SK-N-SH (cell line): ENCODE data around the gene BAHCC1. TPM values are rescaled to one million over a fixed set of nuclear protein-coding genes. Genes with fewer than 3 reads are reported as not detected.
A peak's percentile ranks its signal among the peaks of the same experiment; 100 is the strongest.

Source experiments
- CTCF ChIA-PET: fragments of 300-600, 350-600 bp; formaldehyde crosslinking; extraction: SDS; loops from one replicate; lab custom pipeline; 2021; lab: Yijun Ruan, JAX
- POLR2A ChIA-PET: fragments of 350-600 bp; sonication (Branson Sonifier 250); formaldehyde crosslinking; extraction: SDS; loops from one replicate; lab custom pipeline; 2020; ENCODE audit warnings: antibody characterized with exemption, inconsistent platforms; lab: Yijun Ruan, JAX
- DNase-seq: peaks from one replicate; pipeline ENCODE4 v3.0.0; 2012
- H2AFZ ChIP-seq: fragments of 200-600 bp; sonication (generic); 2 replicates; pipeline ENCODE4 v1.8.1; 2016; ENCODE audit warnings: antibody characterized with exemption, mild to moderate bottlenecking, low read depth
- H3F3A ChIP-seq: fragments of 200-600 bp; sonication (generic); replicated peaks from 2 replicates; pipeline ENCODE3; 2016; ENCODE audit warnings: antibody characterized with exemption, mild to moderate bottlenecking; ENCODE audit not compliant: insufficient read depth
- H3K27ac ChIP-seq, 2 experiments: fragments of 200-500 bp in 1 of 2; fragments of 200-600 bp in 1 of 2; sonication (Bioruptor generic) in 1 of 2; sonication (generic), shearing (Covaris generic) in 1 of 2; 2 replicates each; pipeline versions ENCODE4 v1.5.1 to v1.6.1; 2014 to 2016; ENCODE audit warnings: low read depth in 2 of 2, inconsistent platforms in 1 of 2, low read length in 1 of 2, mild to moderate bottlenecking in 1 of 2, mixed read lengths in 1 of 2
- H3K27me3 ChIP-seq: fragments of 200-600 bp; sonication (generic), shearing (Covaris generic); 2 replicates; pipeline ENCODE4 v1.6.1; 2016; ENCODE audit warnings: mixed run types; ENCODE audit not compliant: insufficient read depth
- H3K36me3 ChIP-seq, 2 experiments: fragments of 200-500 bp in 1 of 2; fragments of 200-600 bp in 1 of 2; sonication (Bioruptor generic) in 1 of 2; sonication (generic) in 1 of 2; replicated peaks in 1 of 2; 2 replicates each; pipeline versions ENCODE3 to v1.5.1; 2014 to 2016; ENCODE audit warnings: low read length in 1 of 2, mild to moderate bottlenecking in 1 of 2; ENCODE audit not compliant: insufficient read depth in 2 of 2, control insufficient read depth in 1 of 2
- H3K4me1 ChIP-seq, 2 experiments: fragments of 200-500 bp in 1 of 2; fragments of 200-600 bp in 1 of 2; sonication (Bioruptor generic) in 1 of 2; sonication (generic), shearing (Covaris generic) in 1 of 2; 2 replicates each; pipeline versions ENCODE4 v1.5.1 to v1.6.1; 2014 to 2016; ENCODE audit warnings: low read depth in 1 of 2, low read length in 1 of 2, mixed run types in 1 of 2; ENCODE audit not compliant: insufficient read depth in 2 of 2, control insufficient read depth in 1 of 2
- H3K4me2 ChIP-seq: fragments of 200-600 bp; sonication (generic), shearing (Covaris generic); 2 replicates; pipeline ENCODE4 v1.6.1; 2017; ENCODE audit warnings: mixed run types
- H3K4me3 ChIP-seq, 2 experiments: fragments of 200-500 bp in 1 of 2; fragments of 200-600 bp in 1 of 2; sonication (Bioruptor generic) in 1 of 2; sonication (generic), shearing (Covaris generic) in 1 of 2; 2 replicates each; pipeline versions ENCODE4 v1.5.1 to v1.8.1; 2014 to 2016; ENCODE audit warnings: low read depth in 2 of 2, inconsistent platforms in 1 of 2, low read length in 1 of 2, mild to moderate bottlenecking in 1 of 2, mixed read lengths in 1 of 2, moderate library complexity in 1 of 2
- H3K79me2 ChIP-seq: fragments of 200-600 bp; sonication (generic); 2 replicates; pipeline ENCODE4 v1.8.1; 2017; ENCODE audit warnings: mild to moderate bottlenecking; ENCODE audit not compliant: insufficient read depth
- H3K9ac ChIP-seq: fragments of 200-600 bp; sonication (generic); 2 replicates; pipeline ENCODE4 v1.6.1; 2017; ENCODE audit warnings: mixed run types
- H3K9me2 ChIP-seq: fragments of 200-600 bp; sonication (generic); 2 replicates; pipeline ENCODE4 v1.6.1; 2017; ENCODE audit warnings: mixed run types
- H3K9me3 ChIP-seq: fragments of 200-600 bp; sonication (generic); 2 replicates; pipeline ENCODE4 v1.6.1; 2017; ENCODE audit warnings: mixed run types, mild to moderate bottlenecking, moderate library complexity
- H4K20me1 ChIP-seq: fragments of 200-600 bp; sonication (generic); 2 replicates; pipeline ENCODE4 v1.6.1; 2017; ENCODE audit warnings: mild to moderate bottlenecking, mixed run types; ENCODE audit not compliant: insufficient read depth
- CHD2 ChIP-seq: fragments of 150-350 bp; IDR thresholded peaks from 2 replicates; pipeline ENCODE4 v1.6.1; 2018; ENCODE audit warnings: low read length; ENCODE audit not compliant: partially characterized antibody
- FOSL2 ChIP-seq: IDR thresholded peaks from 2 replicates; pipeline ENCODE4 v1.4.0; 2012; ENCODE audit warnings: low read depth, mild to moderate bottlenecking, moderate library complexity, borderline replicate concordance
- FOXJ3 ChIP-seq: sonication (generic); formaldehyde crosslinking; IDR thresholded peaks from 2 replicates; pipeline ENCODE4 v1.5.1; 2020; ENCODE audit warnings: mild to moderate bottlenecking, missing genetic modification reagents
- GABPA ChIP-seq: IDR thresholded peaks from 2 replicates; pipeline ENCODE4 v1.4.0; 2012; ENCODE audit warnings: low read depth, mild to moderate bottlenecking
- MEF2A ChIP-seq: IDR thresholded peaks from 2 replicates; pipeline ENCODE4 v1.4.0; 2012; ENCODE audit warnings: low read depth, borderline replicate concordance
- MXI1 ChIP-seq: IDR thresholded peaks from 2 replicates; pipeline ENCODE4 v1.6.1; 2012; ENCODE audit warnings: mild to moderate bottlenecking, low read depth, low read length, improper control_type of control experiment
- NFIC ChIP-seq: IDR thresholded peaks from 2 replicates; pipeline ENCODE4 v1.4.0; 2012; ENCODE audit warnings: borderline replicate concordance
- POLR2AphosphoS5 ChIP-seq: IDR thresholded peaks from 2 replicates; pipeline ENCODE4 v1.6.1; 2012; ENCODE audit warnings: low read depth, low read length
- RAD21 ChIP-seq: IDR thresholded peaks from 2 replicates; pipeline ENCODE4 v1.6.1; 2012; ENCODE audit warnings: mild to moderate bottlenecking, low read length
- RCOR1 ChIP-seq: fragments of 150-350 bp; IDR thresholded peaks from 2 replicates; pipeline ENCODE4 v1.6.1; 2017; ENCODE audit warnings: antibody characterized with exemption, low read length
- RFX5 ChIP-seq: IDR thresholded peaks from 2 replicates; pipeline ENCODE4 v1.6.1; 2012; ENCODE audit warnings: mild to moderate bottlenecking, improper control_type of control experiment, low read length
- RXRA ChIP-seq: IDR thresholded peaks from 2 replicates; pipeline ENCODE4 v1.4.0; 2012; ENCODE audit warnings: low read depth, mild to moderate bottlenecking, borderline replicate concordance
- TCF12 ChIP-seq: IDR thresholded peaks from 2 replicates; pipeline ENCODE4 v1.4.0; 2012
- TEAD4 ChIP-seq: IDR thresholded peaks from 2 replicates; pipeline ENCODE4 v1.4.0; 2012; ENCODE audit warnings: mild to moderate bottlenecking, borderline replicate concordance; ENCODE audit not compliant: insufficient read depth
- YY1 ChIP-seq: IDR thresholded peaks from 2 replicates; pipeline ENCODE4 v1.4.0; 2012; ENCODE audit warnings: low read depth, mild to moderate bottlenecking
- WGBS: methylation state at CpG from one replicate; pipeline ENCODE4 v1.1.6; 2017; ENCODE audit warnings: low lambda C conversion rate; 5-methylcytosine and 5-hydroxymethylcytosine counted together
- polyA plus RNA-seq, 3 experiments: library from polyadenylated mRNA; depleted of rRNA; stranded (reverse); fragments of >200 nt; gene quantifications; 2 replicates each; pipeline ENCODE4 v1.2.3, GENCODE V29; 2012
- TF ChIP-seq, protein P1 (sequence below): fragments of 150-350 bp; IDR thresholded peaks from 2 replicates; pipeline ENCODE4 v1.6.1; 2017; ENCODE audit warnings: antibody characterized with exemption, low read length, low read depth, borderline replicate concordance
- TF ChIP-seq, protein P2 (sequence below): IDR thresholded peaks from 2 replicates; pipeline ENCODE4 v1.4.0; 2012; ENCODE audit warnings: low read depth, borderline replicate concordance
- TF ChIP-seq, protein P3 (sequence below): IDR thresholded peaks from 2 replicates; pipeline ENCODE4 v1.4.0; 2012; ENCODE audit warnings: low read depth
- TF ChIP-seq, protein P4 (sequence below): IDR thresholded peaks from 2 replicates; pipeline ENCODE4; 2012

Gene BAHCC1
- polyA plus RNA-seq, 1 of the 3 experiments (the other 2 are of a cell fraction): 6.4 TPM

DNA sequence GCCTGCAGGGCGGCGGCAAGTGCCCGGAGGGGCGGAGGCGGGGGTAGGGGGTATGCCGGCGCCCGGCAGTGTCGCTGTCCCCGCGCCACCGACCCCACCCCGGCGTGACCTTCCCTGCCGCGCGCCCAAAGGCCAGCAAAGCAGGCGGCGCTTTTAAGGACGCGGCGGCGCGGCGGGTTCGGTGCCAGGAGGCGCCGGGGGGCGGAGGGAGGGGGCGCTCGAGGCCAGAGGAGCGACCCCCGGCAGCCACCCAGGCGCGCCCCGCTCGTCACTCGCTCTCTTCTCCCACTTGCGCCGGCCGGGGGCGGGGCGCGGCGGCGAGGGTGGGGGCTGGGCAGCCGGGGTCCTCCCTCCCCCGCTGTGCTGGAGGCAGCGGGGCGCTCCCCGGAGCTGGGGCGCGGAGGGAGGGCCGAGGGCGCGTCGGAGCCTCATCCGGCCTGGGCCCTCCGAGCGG lies 8.6 kb upstream of the BAHCC1 start (continued):
- TF ChIP-seq, protein P1, sequence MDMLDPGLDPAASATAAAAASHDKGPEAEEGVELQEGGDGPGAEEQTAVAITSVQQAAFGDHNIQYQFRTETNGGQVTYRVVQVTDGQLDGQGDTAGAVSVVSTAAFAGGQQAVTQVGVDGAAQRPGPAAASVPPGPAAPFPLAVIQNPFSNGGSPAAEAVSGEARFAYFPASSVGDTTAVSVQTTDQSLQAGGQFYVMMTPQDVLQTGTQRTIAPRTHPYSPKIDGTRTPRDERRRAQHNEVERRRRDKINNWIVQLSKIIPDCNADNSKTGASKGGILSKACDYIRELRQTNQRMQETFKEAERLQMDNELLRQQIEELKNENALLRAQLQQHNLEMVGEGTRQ: no peak
- no peak for TF ChIP-seq RAD21
- no peak for TF ChIP-seq FOXJ3 (CRISPR knock-in tag)
- no peak for TF ChIP-seq YY1
- TF ChIP-seq MXI1: no peak
- TF ChIP-seq, protein P2, sequence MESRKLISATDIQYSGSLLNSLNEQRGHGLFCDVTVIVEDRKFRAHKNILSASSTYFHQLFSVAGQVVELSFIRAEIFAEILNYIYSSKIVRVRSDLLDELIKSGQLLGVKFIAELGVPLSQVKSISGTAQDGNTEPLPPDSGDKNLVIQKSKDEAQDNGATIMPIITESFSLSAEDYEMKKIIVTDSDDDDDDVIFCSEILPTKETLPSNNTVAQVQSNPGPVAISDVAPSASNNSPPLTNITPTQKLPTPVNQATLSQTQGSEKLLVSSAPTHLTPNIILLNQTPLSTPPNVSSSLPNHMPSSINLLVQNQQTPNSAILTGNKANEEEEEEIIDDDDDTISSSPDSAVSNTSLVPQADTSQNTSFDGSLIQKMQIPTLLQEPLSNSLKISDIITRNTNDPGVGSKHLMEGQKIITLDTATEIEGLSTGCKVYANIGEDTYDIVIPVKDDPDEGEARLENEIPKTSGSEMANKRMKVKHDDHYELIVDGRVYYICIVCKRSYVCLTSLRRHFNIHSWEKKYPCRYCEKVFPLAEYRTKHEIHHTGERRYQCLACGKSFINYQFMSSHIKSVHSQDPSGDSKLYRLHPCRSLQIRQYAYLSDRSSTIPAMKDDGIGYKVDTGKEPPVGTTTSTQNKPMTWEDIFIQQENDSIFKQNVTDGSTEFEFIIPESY: no peak

DNA sequence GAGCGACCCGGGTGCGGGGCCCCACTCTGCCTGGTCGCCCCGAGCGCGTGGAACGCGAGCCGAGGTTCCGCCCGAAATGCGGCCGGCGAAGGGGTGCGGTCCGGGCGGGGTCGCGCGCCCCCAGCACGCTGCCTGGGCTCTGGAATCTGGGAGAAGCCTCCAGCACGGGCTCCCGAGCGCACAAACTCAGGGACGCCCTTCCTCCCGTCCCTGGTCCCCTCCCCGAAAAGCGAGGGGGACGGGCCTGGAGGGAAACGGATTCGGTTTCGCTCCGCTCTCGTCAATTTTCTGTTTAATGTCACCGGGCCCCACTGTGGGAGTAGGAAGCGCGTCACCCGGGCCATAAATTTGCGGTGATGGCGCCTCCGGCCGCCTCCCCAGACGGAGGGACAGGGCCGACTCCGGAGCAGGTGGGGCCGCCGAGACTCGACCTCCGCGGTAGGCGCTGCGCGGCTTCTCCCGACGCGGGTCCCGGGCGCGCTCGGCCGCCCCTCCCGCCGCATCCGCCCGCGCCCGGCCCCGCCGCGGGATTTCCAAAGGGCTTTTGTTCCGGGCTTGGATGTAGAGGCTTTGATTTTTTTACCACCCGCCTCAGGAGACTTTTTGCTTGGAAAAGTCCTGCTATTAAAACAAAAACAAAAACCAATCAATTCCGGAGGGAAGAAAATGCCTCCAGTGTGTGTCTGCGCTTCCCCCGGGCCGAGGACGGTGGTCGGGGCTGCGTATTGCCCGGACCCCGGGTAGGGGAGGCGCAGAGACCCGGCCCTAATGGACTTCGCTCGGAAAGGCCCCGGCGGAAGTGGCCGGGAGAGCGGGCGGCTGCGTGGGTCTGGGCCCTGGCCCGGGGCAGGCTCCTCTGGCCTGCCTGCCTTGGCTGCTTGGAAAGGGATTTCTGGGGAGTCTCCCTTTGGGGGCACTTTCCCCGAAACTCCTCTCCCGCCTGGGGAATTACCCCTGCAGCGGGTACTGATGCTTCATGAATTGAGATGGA lies 7.9 kb upstream of the BAHCC1 start:
- H3K79me2 ChIP-seq: peaks cover 11% of the 10 kb centered on the region
- 60% methylated on average over 55 of the region's 96 CpGs for WGBS
- peaks cover 23% of the 10 kb centered on the region for H4K20me1 ChIP-seq
- peak; percentile 75 for DNase-seq
- H3K9me2 ChIP-seq: no peaks in the 10 kb centered on the region
- CTCF ChIA-PET: no interaction called here
- POLR2A ChIA-PET: no interaction called here
- no peak overlapping the region for H3K27ac ChIP-seq
- peaks cover 17 to 51% of the 10 kb centered on the region in 2 experiments; a peak in 2 of 4 replicates for H3K4me1 ChIP-seq
- peak overlapping the region; percentile 88 for H3K4me2 ChIP-seq
- peak overlapping the region; percentile 51 to 64 for H3K4me3 ChIP-seq
- H3K27me3 ChIP-seq: no peaks in the 10 kb centered on the region
- H3K36me3 ChIP-seq: no peaks in the 10 kb centered on the region
- H3F3A ChIP-seq: peaks cover 15% of the 10 kb centered on the region
- no peaks in the 10 kb centered on the region for H3K9me3 ChIP-seq
- H3K9ac ChIP-seq: peak overlapping the region; percentile 51; the same call in 1 of the 2 replicates
- TF ChIP-seq, protein P3, sequence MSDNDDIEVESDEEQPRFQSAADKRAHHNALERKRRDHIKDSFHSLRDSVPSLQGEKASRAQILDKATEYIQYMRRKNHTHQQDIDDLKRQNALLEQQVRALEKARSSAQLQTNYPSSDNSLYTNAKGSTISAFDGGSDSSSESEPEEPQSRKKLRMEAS: 0 out of 2 replicates have a peak, but pooled peaks have one; percentile 38
- no peak for TF ChIP-seq CHD2
- peak overlapping the region; percentile 66 for H2AFZ ChIP-seq

DNA sequence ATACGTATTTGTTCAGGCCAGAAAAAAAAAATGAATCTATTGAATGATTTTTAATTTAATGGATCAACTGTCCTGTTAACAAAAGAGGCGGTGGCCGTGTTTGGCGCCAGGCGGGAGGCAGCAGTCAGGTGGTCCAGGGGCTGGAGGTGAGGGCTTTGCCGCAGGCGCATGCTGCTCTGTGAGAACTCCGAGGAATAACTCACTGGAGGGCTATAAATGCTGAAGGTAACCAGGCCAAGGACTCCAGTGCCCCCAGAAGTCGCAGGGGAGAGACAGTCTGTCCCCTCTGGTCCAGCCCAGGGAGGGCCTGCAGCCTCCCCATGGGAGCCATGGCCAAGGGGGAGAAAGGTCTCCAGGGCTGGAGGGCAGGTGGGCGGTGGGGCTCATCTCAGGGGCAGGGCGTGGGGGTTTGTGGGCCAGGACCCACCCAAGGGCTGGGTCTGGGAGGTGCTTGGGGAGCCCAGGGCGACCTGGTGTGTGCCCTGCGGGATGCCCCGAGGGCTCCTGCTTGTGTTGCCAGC lies 7.1 kb upstream of the BAHCC1 start:
- CTCF ChIA-PET: interaction anchor here (0.5 kb wide), 1 partner anchor 13 kb away, joined by 3 read pairs; no protein-coding TSS in a partner anchor
- POLR2A ChIA-PET: no interaction called here
- Histone ChIP-seq H3K9ac (no peak overlapping the region), H3K27ac (no peak overlapping the region), H3K9me3 (no peaks in the 10 kb centered on the region), H3K79me2 (peaks cover 19% of the 10 kb centered on the region), H4K20me1 (peaks cover 27% of the 10 kb centered on the region), H3K9me2 (no peaks in the 10 kb centered on the region), H3K4me1 (peaks cover 19 to 59% of the 10 kb centered on the region in 2 experiments; a peak in 2 of 4 replicates), H3K4me3 (no peak overlapping the region), H3K27me3 (no peaks in the 10 kb centered on the region), H3K4me2 (no peak overlapping the region), H3K36me3 (no peaks in the 10 kb centered on the region), H3F3A (peaks cover 15% of the 10 kb centered on the region), H2AFZ (no peak overlapping the region)
- WGBS: 94% methylated on average over 11 of the region's 14 CpGs
- DNase-seq: no peak
- TF ChIP-seq POLR2AphosphoS5: no peak
- no peak for TF ChIP-seq FOSL2
- TF ChIP-seq, protein P3: no peak
- TF ChIP-seq GABPA: no peak
- no peak for TF ChIP-seq TEAD4
- no peak for TF ChIP-seq RFX5
- TF ChIP-seq TCF12: no peak
- TF ChIP-seq, protein P4, sequence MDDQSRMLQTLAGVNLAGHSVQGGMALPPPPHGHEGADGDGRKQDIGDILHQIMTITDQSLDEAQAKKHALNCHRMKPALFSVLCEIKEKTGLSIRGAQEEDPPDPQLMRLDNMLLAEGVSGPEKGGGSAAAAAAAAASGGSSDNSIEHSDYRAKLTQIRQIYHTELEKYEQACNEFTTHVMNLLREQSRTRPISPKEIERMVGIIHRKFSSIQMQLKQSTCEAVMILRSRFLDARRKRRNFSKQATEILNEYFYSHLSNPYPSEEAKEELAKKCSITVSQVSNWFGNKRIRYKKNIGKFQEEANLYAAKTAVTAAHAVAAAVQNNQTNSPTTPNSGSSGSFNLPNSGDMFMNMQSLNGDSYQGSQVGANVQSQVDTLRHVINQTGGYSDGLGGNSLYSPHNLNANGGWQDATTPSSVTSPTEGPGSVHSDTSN: no peak
- no peak for TF ChIP-seq RXRA
- TF ChIP-seq MEF2A: no peak
- TF ChIP-seq NFIC: no peak
- no peak for TF ChIP-seq RCOR1
